Osteocyte (in vitro differentiated cells): ENCODE data around the gene IGSF9. TPM values are rescaled to one million over a fixed set of nuclear protein-coding genes. Genes with fewer than 3 reads are reported as not detected.

ENCODE experiments used
- DNase-seq: peaks from one replicate; pipeline ENCODE4 v3.0.0; 2021; ENCODE audit warnings: mixed read lengths; ENCODE audit not compliant: unreplicated experiment; ENCODE audit errors: extremely low spot score
- H3K27ac Mint-ChIP-seq: one replicate; pipeline ENCODE4 v1.8.0; 2021; ENCODE audit warnings: mild to moderate bottlenecking, mixed read lengths; ENCODE audit not compliant: unreplicated experiment
- H3K27me3 Mint-ChIP-seq: one replicate; pipeline ENCODE4 v1.8.0; 2021; ENCODE audit warnings: mixed read lengths; ENCODE audit not compliant: unreplicated experiment
- H3K36me3 Mint-ChIP-seq: one replicate; pipeline ENCODE4 v1.8.0; 2021; ENCODE audit warnings: mixed read lengths; ENCODE audit not compliant: unreplicated experiment
- H3K4me1 Mint-ChIP-seq: one replicate; pipeline ENCODE4 v1.8.0; 2021; ENCODE audit warnings: mixed read lengths; ENCODE audit not compliant: unreplicated experiment
- H3K4me3 Mint-ChIP-seq: one replicate; pipeline ENCODE4 v1.8.0; 2021; ENCODE audit warnings: mild to moderate bottlenecking, moderate library complexity, mixed read lengths; ENCODE audit not compliant: unreplicated experiment
- H3K9me3 Mint-ChIP-seq: one replicate; pipeline ENCODE4 v1.8.0; 2021; ENCODE audit warnings: mixed read lengths; ENCODE audit not compliant: unreplicated experiment
- long read RNA-seq: library from polyadenylated mRNA; unstranded; transcript quantifications from one replicate; pipeline ENCODE4 v2.0.0, GENCODE V29; 2021
- total RNA-seq: library from RNA; stranded (reverse); gene quantifications from 2 replicates; pipeline ENCODE4 v1.2.1, GENCODE V29; 2021
- TF ChIP-seq, protein P1 (sequence below): fragments of 200-600 bp; sonication (generic); IDR thresholded peaks from 2 replicates; pipeline ENCODE4 v1.5.0; 2021; ENCODE audit warnings: antibody characterized with exemption, mild to moderate bottlenecking, moderate library complexity

IGSF9 gene, protein sequence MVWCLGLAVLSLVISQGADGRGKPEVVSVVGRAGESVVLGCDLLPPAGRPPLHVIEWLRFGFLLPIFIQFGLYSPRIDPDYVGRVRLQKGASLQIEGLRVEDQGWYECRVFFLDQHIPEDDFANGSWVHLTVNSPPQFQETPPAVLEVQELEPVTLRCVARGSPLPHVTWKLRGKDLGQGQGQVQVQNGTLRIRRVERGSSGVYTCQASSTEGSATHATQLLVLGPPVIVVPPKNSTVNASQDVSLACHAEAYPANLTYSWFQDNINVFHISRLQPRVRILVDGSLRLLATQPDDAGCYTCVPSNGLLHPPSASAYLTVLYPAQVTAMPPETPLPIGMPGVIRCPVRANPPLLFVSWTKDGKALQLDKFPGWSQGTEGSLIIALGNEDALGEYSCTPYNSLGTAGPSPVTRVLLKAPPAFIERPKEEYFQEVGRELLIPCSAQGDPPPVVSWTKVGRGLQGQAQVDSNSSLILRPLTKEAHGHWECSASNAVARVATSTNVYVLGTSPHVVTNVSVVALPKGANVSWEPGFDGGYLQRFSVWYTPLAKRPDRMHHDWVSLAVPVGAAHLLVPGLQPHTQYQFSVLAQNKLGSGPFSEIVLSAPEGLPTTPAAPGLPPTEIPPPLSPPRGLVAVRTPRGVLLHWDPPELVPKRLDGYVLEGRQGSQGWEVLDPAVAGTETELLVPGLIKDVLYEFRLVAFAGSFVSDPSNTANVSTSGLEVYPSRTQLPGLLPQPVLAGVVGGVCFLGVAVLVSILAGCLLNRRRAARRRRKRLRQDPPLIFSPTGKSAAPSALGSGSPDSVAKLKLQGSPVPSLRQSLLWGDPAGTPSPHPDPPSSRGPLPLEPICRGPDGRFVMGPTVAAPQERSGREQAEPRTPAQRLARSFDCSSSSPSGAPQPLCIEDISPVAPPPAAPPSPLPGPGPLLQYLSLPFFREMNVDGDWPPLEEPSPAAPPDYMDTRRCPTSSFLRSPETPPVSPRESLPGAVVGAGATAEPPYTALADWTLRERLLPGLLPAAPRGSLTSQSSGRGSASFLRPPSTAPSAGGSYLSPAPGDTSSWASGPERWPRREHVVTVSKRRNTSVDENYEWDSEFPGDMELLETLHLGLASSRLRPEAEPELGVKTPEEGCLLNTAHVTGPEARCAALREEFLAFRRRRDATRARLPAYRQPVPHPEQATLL
- not detected in 2 replicates for total RNA-seq
- long read RNA-seq = 0 reads

DNA sequence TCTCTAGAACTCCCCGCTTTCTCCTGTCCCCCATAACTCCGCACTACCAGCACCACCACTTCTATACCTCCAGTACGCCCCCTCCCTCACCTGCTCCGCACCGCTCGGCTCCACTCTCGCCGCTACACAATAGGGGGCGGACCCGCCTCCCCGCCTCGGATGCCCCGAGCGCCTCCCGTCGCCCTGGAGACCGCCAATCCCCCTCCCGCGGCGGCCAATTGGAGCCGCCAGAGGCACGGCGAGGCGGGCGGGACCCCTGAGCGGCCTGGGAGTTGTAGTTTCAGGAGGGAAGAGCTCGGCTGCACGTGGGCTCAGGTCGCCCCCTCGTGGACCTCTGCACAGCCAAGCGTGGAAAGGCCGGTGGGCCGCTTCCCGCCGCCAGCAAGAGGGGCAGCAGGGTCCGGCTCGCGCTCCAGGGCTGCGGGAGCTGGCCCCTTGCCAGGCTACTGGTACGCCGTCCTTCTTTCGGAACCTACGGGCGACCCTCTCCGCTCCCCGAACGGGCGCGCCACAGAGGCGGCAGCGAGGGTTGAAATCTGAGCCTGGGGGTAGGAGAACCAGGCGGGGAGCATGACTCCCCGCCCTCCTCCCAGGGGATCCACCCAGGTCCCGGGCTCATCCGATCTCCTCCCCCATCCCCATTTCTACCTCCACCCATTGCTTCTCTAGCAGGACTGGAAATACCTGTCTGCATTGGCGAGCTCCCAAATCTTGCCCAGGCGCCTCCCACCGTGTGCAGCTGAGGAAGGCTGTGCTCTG is at the start of gene IGSF9:
TSS of gene IGSF9 (minus strand) at position 131 of the 759 bp plus-strand sequence. CDS start 2,159 bp downstream, outside the sequence.
- Mint-ChIP-seq H3K36me3 (no peaks in the 10 kb centered on the region), H3K9me3 (no peaks in the 10 kb centered on the region), H3K4me1 (peaks cover 12% of the 10 kb centered on the region), H3K27ac (no peak within 1 kb of the TSS), H3K4me3 (peak within 1 kb of the TSS; percentile 59), H3K27me3 (peaks cover 56% of the 10 kb centered on the region)
- no peak for DNase-seq
- TF ChIP-seq, protein P1, sequence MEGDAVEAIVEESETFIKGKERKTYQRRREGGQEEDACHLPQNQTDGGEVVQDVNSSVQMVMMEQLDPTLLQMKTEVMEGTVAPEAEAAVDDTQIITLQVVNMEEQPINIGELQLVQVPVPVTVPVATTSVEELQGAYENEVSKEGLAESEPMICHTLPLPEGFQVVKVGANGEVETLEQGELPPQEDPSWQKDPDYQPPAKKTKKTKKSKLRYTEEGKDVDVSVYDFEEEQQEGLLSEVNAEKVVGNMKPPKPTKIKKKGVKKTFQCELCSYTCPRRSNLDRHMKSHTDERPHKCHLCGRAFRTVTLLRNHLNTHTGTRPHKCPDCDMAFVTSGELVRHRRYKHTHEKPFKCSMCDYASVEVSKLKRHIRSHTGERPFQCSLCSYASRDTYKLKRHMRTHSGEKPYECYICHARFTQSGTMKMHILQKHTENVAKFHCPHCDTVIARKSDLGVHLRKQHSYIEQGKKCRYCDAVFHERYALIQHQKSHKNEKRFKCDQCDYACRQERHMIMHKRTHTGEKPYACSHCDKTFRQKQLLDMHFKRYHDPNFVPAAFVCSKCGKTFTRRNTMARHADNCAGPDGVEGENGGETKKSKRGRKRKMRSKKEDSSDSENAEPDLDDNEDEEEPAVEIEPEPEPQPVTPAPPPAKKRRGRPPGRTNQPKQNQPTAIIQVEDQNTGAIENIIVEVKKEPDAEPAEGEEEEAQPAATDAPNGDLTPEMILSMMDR = peak; percentile 59

DNA sequence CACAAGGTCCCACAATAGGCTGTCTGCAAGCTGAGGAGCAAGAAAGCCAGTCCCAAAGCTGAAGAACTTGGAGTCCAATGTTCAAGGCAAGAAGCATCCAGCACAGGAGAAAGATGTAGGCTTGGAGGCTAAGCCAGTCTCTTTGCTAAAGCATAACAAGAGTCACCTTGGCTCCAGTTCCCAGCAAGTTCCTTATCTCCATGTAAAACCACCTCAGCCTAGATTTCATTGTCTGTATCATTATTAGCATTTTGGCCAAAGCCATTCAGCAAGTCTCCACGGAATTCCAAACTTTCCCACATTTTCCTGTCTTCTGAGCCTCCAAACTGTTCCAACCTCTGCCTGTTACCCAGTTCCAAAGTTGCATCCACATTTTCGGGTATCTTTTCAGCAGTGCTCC is 49.5 kb upstream of the IGSF9 start:
- Mint-ChIP-seq H3K27ac (no peak overlapping the region), H3K27me3 (peaks cover 25% of the 10 kb centered on the region), H3K4me3 (no peak overlapping the region), H3K4me1 (peaks cover 7% of the 10 kb centered on the region), H3K9me3 (no peaks in the 10 kb centered on the region), H3K36me3 (no peaks in the 10 kb centered on the region)
- DNase-seq = no peak
- TF ChIP-seq, protein P1 = no peak

DNA sequence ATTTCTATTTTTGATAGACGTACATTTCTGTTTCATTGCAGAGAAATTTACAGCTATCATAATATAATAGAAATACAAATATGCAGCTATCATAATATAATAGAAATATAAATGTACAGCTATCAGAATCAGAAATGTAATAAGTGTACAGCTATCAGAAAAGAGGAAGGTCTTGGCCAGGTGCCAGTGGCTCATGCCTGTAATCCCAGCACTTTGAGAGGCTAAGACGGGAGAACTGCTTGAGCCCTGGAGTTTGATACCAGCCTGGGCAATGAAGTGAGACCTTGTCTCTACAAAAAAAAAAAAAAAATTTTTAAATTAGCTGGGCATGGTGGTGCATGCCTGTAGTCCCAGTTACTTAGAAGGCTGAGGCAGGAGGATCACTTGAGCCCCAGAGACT is 48.5 kb upstream of the IGSF9 start:
- Mint-ChIP-seq H3K9me3 (no peaks in the 10 kb centered on the region), H3K4me3 (no peak overlapping the region), H3K36me3 (no peaks in the 10 kb centered on the region), H3K4me1 (peaks cover 7% of the 10 kb centered on the region), H3K27me3 (peaks cover 28% of the 10 kb centered on the region), H3K27ac (no peak overlapping the region)
- DNase-seq = no peak
- TF ChIP-seq, protein P1 = no peak

DNA sequence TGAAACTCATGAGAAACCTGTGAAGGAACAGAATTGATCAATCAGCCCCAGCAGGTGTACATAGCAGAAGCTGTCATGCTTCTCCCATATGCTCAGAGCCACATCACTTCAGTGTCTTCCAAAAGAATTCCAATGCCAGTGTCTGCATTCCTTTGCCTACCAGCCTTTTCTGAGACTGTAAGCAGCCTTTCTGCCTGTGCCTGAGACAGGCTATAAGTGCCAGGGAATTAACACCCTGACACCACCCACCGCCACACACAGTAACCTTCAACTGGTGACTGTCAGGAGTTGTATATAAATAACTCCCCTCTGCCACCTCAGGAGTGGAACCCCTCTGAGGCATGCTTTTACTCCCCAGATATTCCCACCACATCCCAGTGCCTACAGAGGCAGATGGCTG is 46.7 kb upstream of the IGSF9 start:
- TF ChIP-seq, protein P1 = no peak
- H3K27ac Mint-ChIP-seq = no peak overlapping the region
- H3K9me3 Mint-ChIP-seq = no peaks in the 10 kb centered on the region
- peaks cover 38% of the 10 kb centered on the region for H3K27me3 Mint-ChIP-seq
- peak; percentile 42 for DNase-seq
- no peak overlapping the region for H3K4me3 Mint-ChIP-seq
- peaks cover 7% of the 10 kb centered on the region for H3K4me1 Mint-ChIP-seq
- H3K36me3 Mint-ChIP-seq = no peaks in the 10 kb centered on the region
